Fibroblast of skin of scalp (primary cell): ENCODE data around the gene RBM8A.
"Not testable (repeated sequence)": the region's sequence is repeated elsewhere in the genome, so short reads cannot be mapped to it uniquely, and the experiment has no call there.

Experiments
- DNase-seq: peaks from one replicate; pipeline ENCODE4 v3.0.0-alpha.2; 2013

RBM8A gene

DNA sequence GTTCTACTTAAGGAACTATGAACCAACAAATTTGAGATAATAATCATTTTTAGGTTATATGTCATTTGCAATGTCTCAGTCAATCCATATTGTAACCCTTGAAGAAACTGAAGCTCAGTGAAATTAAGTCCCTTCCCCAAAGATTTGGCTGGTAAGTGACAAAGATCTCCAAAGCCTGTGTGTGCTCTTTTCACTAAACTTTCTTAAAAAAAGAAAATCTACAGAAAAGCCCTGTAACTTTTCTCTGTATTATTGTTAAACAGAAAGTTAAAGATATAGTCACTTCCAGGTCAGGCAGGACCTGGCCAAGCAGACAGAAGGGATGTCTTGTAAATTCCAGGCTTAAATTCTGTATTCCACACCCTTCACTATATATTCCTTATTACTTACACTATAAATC lies 29.1 kb upstream of the RBM8A start:
- no peak for DNase-seq

DNA sequence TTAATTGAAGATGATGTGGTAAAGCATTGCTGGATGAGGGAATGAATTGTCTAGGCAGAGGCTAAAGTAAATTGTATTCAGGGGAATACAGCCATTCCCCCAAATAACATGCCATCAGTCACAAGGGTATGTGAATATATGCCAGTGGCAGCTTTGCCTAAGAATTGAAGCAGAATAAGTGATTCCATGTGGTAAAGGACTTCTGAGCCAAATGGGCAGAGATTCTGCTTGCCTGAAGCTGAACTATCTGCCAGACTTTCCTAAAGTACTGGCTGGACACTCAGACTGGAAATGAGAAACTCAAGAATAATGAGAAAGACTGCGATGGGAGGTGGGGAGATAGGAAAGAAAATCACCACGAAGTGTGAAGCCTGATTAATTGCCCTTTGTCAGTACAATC lies 28.2 kb upstream of the RBM8A start:
- no peak for DNase-seq

DNA sequence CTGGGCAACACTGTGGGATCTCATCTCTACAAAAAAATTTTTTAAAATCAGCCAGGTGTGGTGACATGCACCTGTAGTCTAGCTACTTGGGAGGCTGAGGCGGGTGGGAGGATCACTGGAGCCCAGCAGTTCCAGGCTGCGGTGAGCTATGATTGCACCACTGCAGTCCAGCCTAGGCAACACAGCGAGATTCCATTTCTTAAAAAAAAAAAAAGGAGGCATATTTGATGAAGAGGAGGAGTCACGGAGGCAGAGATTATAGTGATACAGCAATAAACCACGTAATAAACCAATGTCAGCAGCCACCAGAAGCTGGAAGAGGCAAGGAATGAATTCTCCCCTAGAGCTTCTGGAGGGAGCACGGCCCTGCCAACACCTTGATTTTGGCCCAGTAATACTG lies 26.6 kb upstream of the RBM8A start:
- DNase-seq: no peak

DNA sequence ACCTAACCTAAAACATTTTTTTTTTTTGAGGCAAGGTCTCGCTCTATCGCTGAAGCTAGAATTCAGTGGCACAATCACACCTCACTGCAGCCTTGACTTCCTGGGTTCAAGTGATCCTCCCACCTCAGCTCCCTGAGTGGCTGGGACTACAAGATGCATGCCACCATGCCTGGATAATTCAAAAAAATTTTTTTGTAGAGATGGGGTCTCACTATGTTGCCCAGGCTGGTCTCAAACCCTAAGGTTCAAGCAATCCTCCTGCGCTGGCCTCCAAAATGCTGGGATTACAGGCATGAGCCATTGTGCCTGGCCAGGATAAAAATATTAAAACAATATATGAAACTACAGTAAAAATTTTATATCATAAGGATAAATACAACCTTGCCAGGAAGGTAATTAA lies 25.6 kb upstream of the RBM8A start:
- DNase-seq: no peak

DNA sequence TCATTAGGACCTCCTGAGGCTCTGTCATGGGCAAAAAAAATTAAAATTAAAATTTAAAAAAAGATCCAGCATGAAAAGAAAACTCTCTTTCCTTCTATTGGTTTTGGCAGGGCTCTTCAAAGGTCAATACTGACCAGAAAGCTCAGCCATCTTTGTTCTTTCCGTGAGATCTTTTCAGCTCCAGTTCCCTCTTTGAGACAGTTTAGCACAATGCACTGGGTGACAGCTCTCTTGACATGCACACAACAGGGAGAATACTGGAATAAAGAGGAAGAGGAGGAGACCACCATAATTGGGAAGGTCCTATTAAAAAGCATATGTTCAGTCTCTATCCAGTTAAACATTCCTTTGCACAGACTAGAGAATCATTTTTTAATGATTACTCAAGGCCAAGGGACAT lies 24.2 kb upstream of the RBM8A start:
- DNase-seq: no peak

DNA sequence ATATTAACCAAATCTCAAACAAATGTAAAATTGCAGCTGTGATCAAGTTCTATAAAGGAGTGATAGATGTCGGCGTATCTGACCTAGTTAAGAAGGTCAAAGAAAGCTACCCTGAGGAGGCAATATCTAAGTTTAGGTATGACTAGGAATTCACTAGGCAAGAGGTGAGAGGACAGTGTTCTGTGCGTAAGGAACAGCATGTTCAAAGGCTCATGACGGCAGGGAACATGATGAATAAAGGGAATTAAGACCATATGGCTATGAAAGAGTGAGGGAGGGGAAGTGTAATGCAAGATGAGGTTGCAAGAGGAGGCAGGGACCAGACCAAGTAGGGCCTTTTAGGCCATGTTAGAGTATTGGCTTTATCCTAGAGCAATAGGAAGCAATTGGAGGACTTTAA lies 21.9 kb upstream of the RBM8A start:
- no peak for DNase-seq

DNA sequence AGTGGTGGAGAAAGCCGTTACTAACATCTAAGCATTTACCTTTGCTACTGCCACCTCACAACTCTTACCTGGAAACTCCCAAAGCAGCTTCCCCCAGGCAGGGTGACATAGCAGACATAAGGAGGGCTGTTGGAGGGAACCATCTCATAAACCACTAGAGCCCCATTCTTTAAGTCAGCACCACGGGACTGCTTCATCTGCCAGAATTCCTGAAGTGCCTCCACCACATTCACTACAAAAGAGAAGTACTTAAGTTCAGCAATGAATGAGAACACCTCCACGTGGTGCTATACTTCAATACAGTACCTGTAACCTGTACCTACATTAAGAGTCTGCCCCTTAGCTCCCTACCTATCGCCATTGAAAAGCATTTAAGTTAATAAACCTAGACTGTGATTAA lies 20.3 kb upstream of the RBM8A start:
- DNase-seq: no peak

DNA sequence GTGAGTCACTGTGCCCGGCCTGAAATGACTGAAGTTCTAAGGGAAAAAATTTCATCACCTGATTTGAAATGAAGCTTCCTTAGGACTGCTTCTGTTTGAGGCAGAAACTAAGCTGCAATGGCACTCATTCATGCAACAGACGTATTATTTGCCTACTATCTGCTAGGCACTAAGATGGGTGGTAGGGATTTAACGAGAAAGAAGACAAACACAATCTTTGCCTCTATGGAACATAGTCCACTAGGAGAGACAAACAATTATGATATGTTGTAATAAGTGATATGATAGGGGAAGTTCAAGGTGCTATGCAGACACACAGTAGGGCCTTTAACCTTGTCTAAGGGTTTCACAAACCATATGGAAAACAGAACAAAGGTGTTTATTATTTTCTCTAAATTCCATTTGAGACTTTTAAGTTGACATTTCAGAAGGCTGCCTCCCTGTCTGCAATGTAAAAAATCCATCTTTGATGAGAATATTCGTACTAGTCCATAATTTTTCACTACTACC lies 19.2 kb upstream of the RBM8A start:
- no peak for DNase-seq

DNA sequence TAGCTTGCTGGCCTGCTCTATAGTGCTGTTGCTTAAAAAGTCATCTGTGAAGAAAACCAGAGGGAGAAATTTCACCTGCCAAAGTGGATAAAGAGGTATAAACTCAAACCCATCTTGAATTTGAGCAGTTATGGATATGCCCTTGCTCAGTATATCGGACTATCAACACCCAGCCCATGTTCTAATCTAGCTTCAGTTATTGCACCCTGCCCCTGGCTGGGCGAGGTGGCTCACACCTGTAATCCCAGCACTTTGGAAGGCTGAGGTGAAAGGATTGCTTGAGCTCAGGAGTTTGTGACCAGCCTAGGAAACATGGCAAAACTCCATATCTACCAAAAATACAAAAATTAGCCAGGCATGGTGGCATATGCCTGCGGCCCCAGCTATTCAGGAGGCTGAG lies 17.2 kb upstream of the RBM8A start:
- no peak for DNase-seq

DNA sequence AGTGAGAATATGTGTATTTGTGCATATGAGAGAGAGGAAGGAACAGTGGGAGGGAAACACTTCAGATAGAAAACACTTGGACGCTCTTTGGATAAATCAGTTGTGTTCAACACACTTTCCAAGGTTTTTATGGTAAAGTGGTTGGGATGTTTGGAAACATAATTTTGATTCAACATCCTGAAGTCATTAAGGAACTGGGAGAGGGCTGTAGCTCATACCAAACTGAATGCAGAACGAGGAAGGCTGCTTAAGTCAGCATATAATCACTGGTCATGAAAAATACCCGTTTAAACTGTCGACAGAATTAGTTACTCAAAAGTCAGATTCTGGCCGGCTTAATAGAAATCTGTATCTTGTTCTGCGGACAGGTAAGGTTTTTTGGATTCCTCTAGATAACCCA lies 15.6 kb upstream of the RBM8A start:
- no peak for DNase-seq

DNA sequence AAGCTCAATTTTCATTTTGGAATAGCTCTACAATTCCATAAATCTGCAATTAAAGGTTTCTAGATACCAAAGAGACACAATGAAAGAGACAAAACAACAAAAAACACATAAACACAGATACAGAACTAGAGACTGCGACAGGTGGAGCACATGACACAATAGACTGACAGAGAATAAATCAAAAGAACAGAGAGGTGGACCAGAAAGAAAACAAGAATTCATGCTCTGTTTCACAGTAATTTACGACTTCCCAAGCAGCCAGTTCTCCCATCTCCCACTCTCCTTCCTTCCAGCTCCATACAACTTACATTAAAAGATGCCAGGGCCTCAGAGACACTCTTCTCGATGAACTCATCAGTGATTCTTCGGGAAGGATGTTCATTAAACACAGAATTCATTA lies 15.1 kb upstream of the RBM8A start:
- DNase-seq: no peak

DNA sequence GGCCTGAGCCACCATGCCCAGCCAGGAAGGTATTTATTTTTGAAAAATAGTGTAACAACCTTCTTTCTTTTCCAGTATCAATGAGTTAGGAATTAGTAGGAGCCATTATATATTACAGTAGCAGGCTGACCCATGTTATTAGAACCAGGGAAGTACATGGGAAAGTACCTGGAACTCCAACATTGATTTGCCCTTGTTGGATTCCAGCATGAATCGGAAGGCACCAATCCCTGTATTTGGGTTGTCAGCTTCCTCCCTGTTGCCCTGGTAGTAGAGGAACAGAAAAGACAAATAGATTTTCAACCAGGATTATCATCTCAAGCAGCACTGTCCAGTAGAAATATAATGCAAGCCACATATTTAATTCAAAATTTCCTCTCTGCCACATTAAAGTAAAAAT lies 10.2 kb upstream of the RBM8A start:
- DNase-seq: no peak

DNA sequence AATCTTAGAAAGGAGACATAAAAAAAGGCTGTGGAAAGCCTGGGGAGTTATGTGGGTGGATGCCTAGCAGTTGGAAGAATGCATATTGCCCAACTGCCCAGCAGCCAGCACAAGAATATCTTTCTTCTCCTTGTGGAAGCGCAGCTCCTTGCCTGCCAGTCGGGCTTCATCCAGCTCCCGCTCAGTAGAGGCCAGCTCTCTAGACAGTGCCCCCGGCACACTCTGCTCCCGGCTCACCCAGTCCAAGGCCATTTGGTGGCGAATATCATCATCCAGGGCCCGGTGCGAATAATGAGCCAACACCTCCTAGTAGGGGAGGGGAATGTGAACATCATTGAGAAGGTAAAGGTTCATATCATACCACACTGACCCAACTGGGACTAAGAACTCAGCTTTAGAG lies 9.0 kb upstream of the RBM8A start:
- DNase-seq: no peak

DNA sequence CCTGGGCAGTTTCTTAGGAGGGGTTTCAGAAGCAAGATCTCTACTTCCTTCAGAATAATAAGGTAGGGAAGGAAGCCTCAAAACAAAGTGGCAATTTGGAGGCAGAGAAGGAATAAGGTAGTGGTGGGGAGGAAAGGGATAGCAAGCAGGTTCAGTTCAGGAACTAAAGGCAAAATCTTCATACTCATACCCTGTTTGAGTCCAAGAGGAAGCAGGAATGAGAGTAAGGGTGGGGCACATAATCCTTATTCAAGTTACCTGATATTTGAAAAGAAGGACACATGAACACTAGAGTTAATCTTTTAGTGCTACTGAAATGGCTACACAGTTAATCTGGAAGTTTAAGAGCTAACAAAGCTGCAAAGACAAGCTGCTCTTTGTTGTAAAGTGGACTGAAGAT lies 8.4 kb upstream of the RBM8A start:
- DNase-seq: no peak

DNA sequence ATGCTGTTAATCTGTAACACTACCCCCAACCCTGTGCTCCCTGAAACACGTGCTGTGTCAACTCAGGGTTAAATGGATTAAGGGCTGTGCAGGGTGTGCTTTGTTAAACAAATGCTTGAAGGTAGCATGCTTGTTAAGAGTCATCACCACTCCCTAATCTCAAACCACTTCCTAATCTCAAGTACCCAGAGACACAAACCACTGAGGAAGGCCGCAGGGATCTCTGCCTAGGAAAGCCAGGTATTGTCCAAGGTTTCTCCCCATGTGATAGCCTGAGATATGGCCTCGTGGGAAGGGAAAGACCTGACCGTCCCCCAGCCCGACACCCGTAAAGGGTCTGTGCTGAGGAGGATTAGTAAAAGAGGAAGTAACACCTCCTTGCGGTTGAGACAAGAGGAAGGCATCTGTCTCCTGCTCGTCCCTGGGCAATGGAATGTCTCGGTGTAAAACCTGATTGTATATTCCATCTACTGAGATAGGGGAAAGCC lies 5.3 kb upstream of the RBM8A start:
- not testable (repeated sequence) for DNase-seq

DNA sequence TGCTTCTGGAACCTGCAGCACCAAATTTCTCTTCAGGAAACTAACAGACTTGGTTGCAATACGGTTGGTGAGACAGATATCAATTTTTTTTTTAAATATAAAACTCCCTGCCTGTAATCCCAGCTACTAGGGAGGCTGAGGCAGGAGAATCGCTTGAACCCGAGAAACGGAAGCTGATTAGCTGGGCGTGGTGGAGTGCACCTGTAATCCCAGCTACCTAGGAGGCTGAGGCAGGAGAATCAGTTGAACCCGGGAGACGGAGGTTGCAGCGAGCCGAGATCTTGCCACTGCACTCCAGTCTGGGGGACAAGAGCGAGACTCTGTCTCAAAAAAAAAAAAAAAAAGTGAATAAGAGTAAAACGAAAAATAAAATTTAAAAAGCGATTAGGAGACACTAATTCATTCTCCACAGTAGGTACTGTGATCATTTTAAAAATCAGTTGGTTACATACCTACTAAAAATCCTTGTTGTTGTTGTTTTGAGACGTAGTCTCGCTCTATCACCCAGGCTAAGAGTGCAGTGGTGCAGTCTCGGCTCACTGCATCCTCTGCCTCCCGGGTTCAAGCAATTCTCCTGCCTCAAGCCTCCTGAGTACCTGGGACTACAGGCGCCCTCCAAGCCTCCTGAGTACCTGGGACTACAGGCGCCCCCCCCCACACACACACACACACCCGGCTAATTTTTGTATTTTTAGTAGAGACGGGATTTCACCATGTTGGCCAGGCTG lies 796 bp upstream of the RBM8A start:
- DNase-seq: no peak

DNA sequence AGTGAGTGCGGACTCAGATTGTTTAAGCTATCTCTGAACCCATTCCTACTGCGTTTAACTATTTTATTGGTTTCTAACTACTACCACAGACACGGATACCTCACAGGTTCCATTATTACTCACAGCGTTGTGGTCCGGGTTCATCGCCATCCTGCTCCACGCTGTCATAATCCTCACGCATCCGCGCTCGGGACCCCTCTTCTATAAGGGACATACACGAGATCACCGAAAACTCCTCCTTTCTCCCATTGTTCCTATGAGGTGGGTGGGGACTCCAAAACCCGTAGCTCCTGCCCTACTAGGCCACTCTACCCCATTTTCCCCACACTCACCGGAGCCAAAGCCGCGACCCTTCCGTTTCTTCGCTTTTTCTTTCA lies 610 bp downstream of the RBM8A start:
- DNase-seq: peak; percentile 9

DNA sequence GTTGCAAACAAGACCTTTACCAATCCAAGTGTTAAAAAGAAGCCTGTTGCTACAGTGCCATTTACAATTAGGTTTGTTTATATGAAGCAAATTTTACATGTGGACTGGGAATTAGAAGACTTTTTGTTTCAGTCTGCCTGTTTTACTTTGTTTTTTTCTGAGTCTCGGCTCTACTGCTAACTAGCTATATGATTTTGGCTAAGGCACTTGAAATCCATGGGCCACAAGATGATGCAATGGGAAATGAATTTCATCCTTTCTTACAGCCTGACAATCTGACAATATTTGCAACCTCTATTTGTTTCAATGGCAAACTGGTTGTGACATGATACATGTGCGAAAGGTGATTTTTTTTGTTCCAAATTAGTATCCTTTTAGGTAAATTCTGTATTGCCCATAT lies 5.0 kb downstream of the RBM8A start:
- DNase-seq: peak; percentile 22

DNA sequence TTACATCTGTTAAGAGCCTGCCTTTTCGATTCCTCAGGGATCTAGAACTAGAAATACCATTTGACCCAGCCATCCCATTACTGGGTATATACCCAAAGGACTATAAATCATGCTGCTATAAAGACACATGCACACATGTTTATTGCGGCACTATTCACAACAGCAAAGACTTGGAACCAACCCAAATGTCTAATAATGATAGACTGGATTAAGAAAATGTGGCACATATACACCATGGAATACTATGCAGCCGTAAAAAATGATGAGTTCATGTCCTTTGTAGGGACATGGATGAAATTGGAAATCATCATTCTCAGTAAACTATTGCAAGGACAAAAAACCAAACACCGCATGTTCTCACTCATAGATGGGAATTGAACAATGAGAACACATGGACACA lies 7.0 kb downstream of the RBM8A start:
- DNase-seq: not testable (repeated sequence)

DNA sequence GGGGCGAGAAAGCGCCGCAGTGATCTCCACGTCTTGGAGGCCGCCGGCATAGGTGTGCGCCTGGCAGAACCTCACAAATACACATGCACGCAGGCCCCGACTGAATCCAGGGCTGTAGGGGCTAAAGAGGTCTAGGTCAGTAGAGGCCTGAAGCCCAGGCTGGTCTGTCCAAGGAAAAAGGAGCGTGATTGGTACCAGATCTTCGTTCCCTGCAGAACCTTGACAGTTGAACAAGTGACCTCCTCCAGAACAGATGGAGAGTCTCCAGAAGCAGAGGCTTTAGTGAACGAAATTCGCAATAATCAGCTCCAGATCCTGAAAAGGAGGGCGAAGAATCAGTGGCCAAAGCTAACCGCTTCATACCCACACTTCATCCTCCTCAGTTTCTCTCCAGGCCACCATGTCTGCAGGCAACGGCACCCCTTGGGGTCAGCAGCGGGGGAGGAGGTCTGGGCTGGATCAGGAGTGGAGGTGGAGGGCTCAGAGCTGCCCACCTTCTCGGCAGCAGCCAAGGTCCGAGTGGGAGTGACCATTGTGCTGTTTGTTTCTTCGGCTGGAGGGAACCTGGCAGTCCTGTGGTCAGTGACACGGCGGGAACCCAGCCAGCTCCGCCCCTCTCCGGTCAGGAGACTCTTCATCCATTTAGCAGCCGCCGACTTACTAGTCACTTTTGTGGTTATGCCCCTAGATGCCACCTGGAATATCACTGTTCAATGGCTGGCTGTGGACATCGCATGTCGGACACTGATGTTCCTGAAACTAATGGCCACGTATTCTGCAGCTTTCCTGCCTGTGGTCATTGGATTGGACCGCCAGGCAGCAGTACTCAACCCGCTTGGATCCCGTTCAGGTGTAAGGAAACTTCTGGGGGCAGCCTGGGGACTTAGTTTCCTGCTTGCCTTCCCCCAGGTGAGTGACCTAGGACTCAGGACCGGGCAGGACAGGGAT lies 8.0 kb downstream of the RBM8A start:
- no peak for DNase-seq

DNA sequence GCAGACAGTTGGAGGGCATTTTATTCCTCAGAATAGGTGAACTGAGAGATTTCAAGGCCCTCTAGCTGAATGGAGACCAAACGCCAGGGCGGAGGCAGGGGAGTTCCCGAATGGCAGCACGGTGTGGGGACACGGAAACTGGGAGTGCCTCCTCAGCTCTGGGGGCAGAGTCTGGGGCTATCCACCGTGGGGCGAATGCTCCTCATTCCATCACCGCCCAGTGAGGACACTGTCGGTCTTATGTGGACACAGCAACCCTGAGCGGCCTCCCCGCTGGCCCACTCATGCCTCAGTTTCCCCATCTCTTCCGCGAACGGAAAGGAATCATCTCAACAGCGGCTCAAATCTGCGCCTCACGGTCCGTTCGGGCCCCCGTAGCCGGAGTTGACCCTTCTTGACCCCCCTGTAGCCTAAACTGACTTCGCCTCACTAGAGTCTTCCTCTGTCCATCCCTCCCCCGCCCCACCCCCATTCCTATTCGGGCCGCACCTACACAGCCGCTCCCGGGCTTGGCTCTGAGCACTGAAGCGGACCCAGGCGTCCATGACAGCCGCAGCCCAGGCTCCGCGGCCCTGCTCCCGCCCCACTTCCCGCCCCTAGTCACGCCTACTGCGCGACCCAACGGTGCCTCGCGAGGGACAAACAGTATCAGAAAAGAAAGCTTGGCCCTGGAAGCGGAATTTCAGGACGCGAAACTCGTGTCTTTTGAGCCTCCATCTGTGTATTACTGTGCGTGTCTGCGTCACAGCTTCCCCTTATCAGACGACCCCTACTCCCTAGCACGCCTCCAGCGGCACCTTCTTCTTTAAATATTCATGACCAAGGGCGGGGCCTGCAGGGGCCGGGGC lies 8.9 kb downstream of the RBM8A start, which contains the start of gene PEX11B:
PEX11B (minus strand) TSS at position 574 of the 848 bp plus-strand sequence; CDS start at position 545, 29 bp downstream.
- DNase-seq: peak; percentile 86

DNA sequence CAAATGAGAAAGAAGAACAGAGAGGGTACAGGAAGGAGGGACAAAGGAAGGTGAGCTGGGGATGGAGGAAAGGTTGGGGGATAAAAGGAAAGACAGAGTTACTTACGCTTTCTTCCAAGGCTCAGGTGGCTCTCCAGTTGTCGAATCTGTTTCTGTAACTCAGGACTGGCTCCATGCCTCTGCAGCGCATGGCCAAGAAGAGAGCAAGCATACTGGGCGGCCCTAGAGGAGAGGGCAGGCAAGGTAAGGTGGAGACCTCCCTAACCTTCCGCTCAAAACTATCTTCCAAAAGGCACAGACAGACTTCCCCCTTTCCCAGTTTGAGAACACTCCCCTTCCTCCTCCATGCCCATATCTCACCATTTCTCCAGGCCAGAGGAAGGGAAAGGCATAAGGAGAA lies 9.7 kb downstream of the RBM8A start:
- no peak for DNase-seq

DNA sequence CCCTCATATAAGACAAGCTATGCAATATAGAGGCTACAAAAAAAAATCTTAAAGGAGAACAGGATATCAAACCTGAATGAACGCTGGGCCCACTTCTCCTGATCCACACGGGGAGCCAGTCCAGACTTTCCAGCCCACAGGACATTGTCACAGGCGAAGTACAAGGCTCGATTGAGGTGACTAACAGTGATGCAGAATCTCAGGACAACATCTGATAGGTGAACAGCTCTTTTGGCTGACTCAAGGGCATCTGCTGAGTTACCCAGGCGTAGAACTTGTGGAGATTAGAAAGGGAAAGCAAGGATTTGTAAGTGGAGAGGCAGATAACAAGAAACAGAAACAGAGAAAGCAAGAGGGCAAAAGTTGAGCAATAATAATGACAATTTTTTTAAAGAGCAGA lies 10.5 kb downstream of the RBM8A start:
- no peak for DNase-seq
